HG02970 (cell line): ENCODE results near the gene BTBD17.

Source experiments
- ATAC-seq: cut with Tn5 transposase; IDR thresholded peaks from one replicate; pipeline ENCODE4 v1.9.1; 2021; ENCODE audit warnings: mild to moderate bottlenecking, moderate library complexity, moderate number of reproducible peaks; ENCODE audit not compliant: unreplicated experiment, low FRiP score

BTBD17 gene

GRCh38 chr17:74307984-74308773 lies 53.5 kb downstream of the BTBD17 start:
- no peak for ATAC-seq
